Smooth muscle cell (in vitro differentiated cells): ENCODE data around the gene TINCR. TPM values are rescaled to one million over a fixed set of nuclear protein-coding genes. Genes with fewer than 3 reads are reported as not detected.

ENCODE experiments used
- DNase-seq: peaks from one replicate; lab custom pipeline; 2025; ENCODE audit not compliant: unreplicated experiment; lab: John Stamatoyannopoulos, UW
- H2AFZ ChIP-seq: fragments of 200-600 bp; sonication (generic); 2 replicates; pipeline ENCODE4 v1.6.0; 2016; ENCODE audit warnings: antibody characterized with exemption, low read depth, mild to moderate bottlenecking
- H3F3A ChIP-seq: fragments of 200-600 bp; sonication (generic); 2 replicates; pipeline ENCODE4 v1.6.0; 2017; ENCODE audit warnings: antibody characterized with exemption, low read depth
- H3K27ac ChIP-seq: fragments of 200-600 bp; sonication (generic); 2 replicates; pipeline ENCODE4 v1.5.1; 2016; ENCODE audit warnings: low read depth, mild to moderate bottlenecking
- H3K27me3 ChIP-seq: fragments of 200-600 bp; sonication (generic); 2 replicates; pipeline ENCODE4 v1.6.1; 2016; ENCODE audit warnings: low read depth, mild to moderate bottlenecking
- H3K36me3 ChIP-seq: fragments of 200-600 bp; sonication (generic); 2 replicates; pipeline ENCODE4 v1.5.1; 2016; ENCODE audit warnings: low read depth
- H3K4me1 ChIP-seq: fragments of 200-600 bp; sonication (generic); 2 replicates; pipeline ENCODE4 v1.5.1; 2016; ENCODE audit warnings: low read depth
- H3K4me2 ChIP-seq: fragments of 200-600 bp; sonication (generic); 2 replicates; pipeline ENCODE4 v1.6.0; 2016; ENCODE audit warnings: mild to moderate bottlenecking
- H3K4me3 ChIP-seq: fragments of 200-600 bp; sonication (generic); 2 replicates; pipeline ENCODE4 v1.5.1; 2016; ENCODE audit warnings: mild to moderate bottlenecking
- H3K79me2 ChIP-seq: fragments of 200-600 bp; sonication (generic); 2 replicates; pipeline ENCODE4 v1.6.0; 2016; ENCODE audit warnings: low read depth, mild to moderate bottlenecking
- H3K9ac ChIP-seq: fragments of 200-600 bp; sonication (generic); 2 replicates; pipeline ENCODE4 v1.6.0; 2016; ENCODE audit warnings: low read depth
- H3K9me3 ChIP-seq: fragments of 200-600 bp; sonication (generic); replicated peaks from 2 replicates; pipeline ENCODE4 v1.5.1; 2016; ENCODE audit warnings: low read depth
- H4K20me1 ChIP-seq: fragments of 200-600 bp; sonication (generic); 2 replicates; pipeline ENCODE4 v1.6.0; 2016; ENCODE audit warnings: low read depth
- CTCF ChIP-seq: fragments of 200-600 bp; sonication (generic); IDR thresholded peaks from 2 replicates; pipeline ENCODE4 v1.5.1; 2017; ENCODE audit warnings: borderline replicate concordance, mild to moderate bottlenecking, antibody characterized with exemption; ENCODE audit not compliant: insufficient read depth, poor library complexity, severe bottlenecking
- WGBS: methylation state at CpG from one replicate; pipeline ENCODE4 v1.1.7; 2016; ENCODE audit warnings: low lambda C conversion rate; 5-methylcytosine and 5-hydroxymethylcytosine counted together
- polyA plus RNA-seq: library from polyadenylated mRNA; unstranded; fragments of >200 nt; fragmentation: Nextera tagmentation; extraction: Ambion mirVana; gene quantifications from 2 replicates; pipeline ENCODE4 v1.2.1, GENCODE V29; 2016
- total RNA-seq: library from RNA; depleted of rRNA; stranded (reverse); fragments of >200 nt; gene quantifications from 2 replicates; pipeline ENCODE4 v1.2.3, GENCODE V29; 2014

Gene TINCR
- total and polyA plus RNA-seq, 2 experiments from 2014 or later, result 2.2 to 2.9 TPM

DNA sequence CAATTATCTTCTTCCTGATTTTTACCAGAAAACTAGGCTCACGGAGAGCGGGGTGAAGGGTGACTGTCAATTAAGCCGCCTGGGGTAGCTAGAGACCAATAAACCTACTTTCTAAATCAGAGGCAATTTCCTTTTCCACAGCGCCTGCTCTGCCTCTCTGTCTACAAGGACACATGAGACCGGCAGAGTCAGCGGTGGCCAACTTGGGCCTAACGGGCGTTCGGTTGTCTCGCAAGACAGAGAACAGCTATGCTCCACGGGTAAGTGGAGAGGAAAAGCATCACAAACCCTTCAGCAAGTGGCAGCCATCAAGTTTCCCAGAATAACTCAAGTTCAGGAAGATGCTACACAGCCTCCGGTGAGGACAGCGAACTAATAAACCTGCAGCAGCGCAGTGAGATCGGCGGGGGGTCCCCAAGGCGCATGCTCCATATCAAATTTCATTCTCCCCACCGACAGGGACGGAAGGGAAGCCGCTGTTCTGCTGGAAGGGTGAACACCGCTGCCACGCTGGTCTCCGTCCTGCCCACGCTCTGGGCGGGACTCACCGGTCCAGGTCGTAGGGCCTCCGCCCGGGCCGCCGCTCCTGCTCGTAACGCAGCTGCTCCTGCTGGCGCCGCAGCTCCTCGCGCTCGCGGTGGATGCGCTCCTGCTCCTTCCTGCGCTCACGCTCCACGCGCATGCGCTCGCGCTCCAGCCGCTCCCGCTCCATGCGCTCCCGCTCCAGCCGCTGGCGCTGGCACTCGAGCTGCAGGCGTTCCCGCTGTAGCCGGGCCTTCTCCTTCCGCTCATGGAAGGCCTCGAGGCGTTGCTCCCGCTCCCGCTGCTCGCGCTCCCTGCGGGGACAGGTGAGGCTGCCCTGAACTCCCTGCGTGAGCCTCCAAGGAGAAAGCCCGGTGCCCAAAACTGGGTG is 25.8 kb upstream of the TINCR start:
- Histone ChIP-seq H3K79me2 (no peaks in the 10 kb centered on the region), H2AFZ (no peak overlapping the region), H3K4me2 (no peak overlapping the region), H3K4me1 (no peaks in the 10 kb centered on the region), H3K36me3 (peaks cover 17% of the 10 kb centered on the region), H3F3A (no peaks in the 10 kb centered on the region), H4K20me1 (peaks cover 7% of the 10 kb centered on the region), H3K27me3 (no peaks in the 10 kb centered on the region), H3K9ac (no peak overlapping the region), H3K27ac (no peak overlapping the region), H3K4me3 (no peak overlapping the region), H3K9me3 (no peaks in the 10 kb centered on the region)
- no peak for TF ChIP-seq CTCF
- 98% methylated on average over 66 of the region's 67 CpGs for whole genome bisulfite sequencing
- no peak for DNase-seq

GRCh38 chr19:5592531-5593342 is 25.0 kb upstream of the TINCR start:
- no peak overlapping the region for H3K4me2 ChIP-seq
- H3K9me3 ChIP-seq, result no peaks in the 10 kb centered on the region
- H3K27ac ChIP-seq, result no peak overlapping the region
- H3K4me1 ChIP-seq, result no peaks in the 10 kb centered on the region
- no peak overlapping the region for H3K4me3 ChIP-seq
- no peak overlapping the region for H3K9ac ChIP-seq
- H3K79me2 ChIP-seq, result no peaks in the 10 kb centered on the region
- H3K27me3 ChIP-seq, result no peaks in the 10 kb centered on the region
- DNase-seq, result no peak
- H2AFZ ChIP-seq, result no peak overlapping the region
- peaks cover 7% of the 10 kb centered on the region for H4K20me1 ChIP-seq
- H3F3A ChIP-seq, result no peaks in the 10 kb centered on the region
- 97% methylated on average over 24 of the region's 24 CpGs for WGBS
- H3K36me3 ChIP-seq, result peaks cover 11% of the 10 kb centered on the region
- no peak for TF ChIP-seq CTCF

- Histone ChIP-seq H3K4me1 (peaks cover under 1% of the 10 kb centered on the region), H3K27me3 (no peaks in the 10 kb centered on the region), H3K79me2 (no peaks in the 10 kb centered on the region), H3K27ac (no peak overlapping the region), H3K9me3 (no peaks in the 10 kb centered on the region), H3F3A (no peaks in the 10 kb centered on the region), H2AFZ (no peak overlapping the region), H3K4me3 (no peak overlapping the region), H3K4me2 (no peak overlapping the region), H3K9ac (no peak overlapping the region), H4K20me1 (peaks cover 10% of the 10 kb centered on the region), H3K36me3 (peaks cover 4% of the 10 kb centered on the region)
- 99% methylated on average over 17 of the region's 17 CpGs for WGBS
- no peak for DNase-seq
- TF ChIP-seq CTCF, result no peak
Measured at GRCh38 chr19:5591476-5591875, 23.7 kb upstream of the TINCR start.
